HG03439 (cell line): Measurements from ENCODE around the gene ITFG1.

Source experiments
- ATAC-seq: cut with Tn5 transposase; IDR thresholded peaks from one replicate; pipeline ENCODE4 v1.9.1; 2021; ENCODE audit warnings: mild to moderate bottlenecking, moderate library complexity; ENCODE audit not compliant: unreplicated experiment

The ITFG1 gene

GRCh38 chr16:47460711-47461597, at the start of gene ITFG1, which contains the start of gene PHKB:
ITFG1 (minus strand) TSS chr16:47461063; CDS start chr16:47461045, 18 bp downstream.
PHKB (plus strand) TSS chr16:47461331; CDS start chr16:47461351, 20 bp downstream.
- peak; percentile 81 for ATAC-seq

- no peak for ATAC-seq
These were observed 46.8 kb upstream of the ITFG1 start for GRCh38 chr16:47507701-47508100.

GRCh38 chr16:47506800-47507199, 45.9 kb upstream of the ITFG1 start:
- ATAC-seq: no peak

- no peak for ATAC-seq
These were observed 43.7 kb upstream of the ITFG1 start for GRCh38 chr16:47504599-47504998.

- no peak for ATAC-seq
These were observed 43.1 kb upstream of the ITFG1 start for GRCh38 chr16:47503936-47504335.

GRCh38 chr16:47499700-47500264, 38.9 kb upstream of the ITFG1 start:
- no peak for ATAC-seq

- no peak for ATAC-seq
These were observed 38.3 kb upstream of the ITFG1 start for GRCh38 chr16:47499080-47499699.

- ATAC-seq: peak; percentile 68
These were observed 32.8 kb upstream of the ITFG1 start for GRCh38 chr16:47493381-47494337.

GRCh38 chr16:47492428-47493377, 31.8 kb upstream of the ITFG1 start:
- no peak for ATAC-seq

GRCh38 chr16:47492036-47492427, 31.2 kb upstream of the ITFG1 start:
- no peak for ATAC-seq

GRCh38 chr16:47490471-47490870, 29.6 kb upstream of the ITFG1 start:
- ATAC-seq: no peak

GRCh38 chr16:47488051-47488450, 27.2 kb upstream of the ITFG1 start:
- no peak for ATAC-seq

- ATAC-seq: no peak
These were observed 26.0 kb upstream of the ITFG1 start for GRCh38 chr16:47486856-47487255.

GRCh38 chr16:47483616-47484015, 22.8 kb upstream of the ITFG1 start:
- no peak for ATAC-seq

GRCh38 chr16:47481698-47482374, 21.0 kb upstream of the ITFG1 start:
- ATAC-seq: no peak

- ATAC-seq: no peak
These were observed 19.5 kb upstream of the ITFG1 start for GRCh38 chr16:47480410-47480809.

GRCh38 chr16:47477679-47478078, 16.8 kb upstream of the ITFG1 start:
- ATAC-seq: no peak

- no peak for ATAC-seq
These were observed 15.9 kb upstream of the ITFG1 start for GRCh38 chr16:47476654-47477345.
